Measurements from ENCODE around the gene GMDS.

Gene GMDS

DNA sequence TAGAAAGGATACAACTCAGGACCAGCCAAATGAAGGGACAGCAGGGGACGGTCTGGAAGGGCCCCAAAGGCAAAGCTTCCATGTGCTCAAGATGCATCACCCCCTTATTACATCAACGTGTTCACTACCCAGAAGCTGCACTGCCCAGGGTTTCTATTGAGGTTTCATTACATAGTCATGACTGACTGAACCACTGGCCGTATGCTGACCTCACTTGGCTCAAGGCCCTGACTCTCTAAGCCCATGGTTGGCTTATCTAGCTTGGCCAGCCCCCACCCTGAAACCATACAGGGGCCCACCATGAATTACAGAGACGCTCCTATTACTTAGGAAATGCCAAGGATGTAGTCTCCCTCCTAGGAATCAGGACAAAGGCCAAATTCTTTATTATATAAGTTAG lies 456.3 kb downstream of the GMDS start:
- DNase-seq, result no peak

DNA sequence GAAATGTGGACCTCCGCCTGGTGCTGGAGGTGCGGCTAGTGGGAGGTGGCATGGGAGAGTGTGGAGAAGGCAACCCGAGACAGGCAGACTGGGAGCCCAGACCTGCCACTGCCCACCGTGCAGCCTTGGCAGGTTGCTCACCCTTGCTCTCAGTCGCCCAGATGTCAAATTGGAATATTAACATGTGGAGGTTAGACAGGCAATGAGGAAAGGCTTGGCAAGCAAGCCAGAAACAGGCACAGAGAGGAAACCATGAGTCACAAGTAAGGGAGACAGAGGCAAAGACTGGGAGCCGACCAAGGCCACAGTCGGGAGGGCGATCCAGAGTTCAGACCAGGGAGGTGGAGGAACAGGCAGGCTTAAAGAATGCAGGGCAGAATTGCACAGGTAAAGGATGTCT lies 457.5 kb downstream of the GMDS start:
- no peak for DNase-seq

DNA sequence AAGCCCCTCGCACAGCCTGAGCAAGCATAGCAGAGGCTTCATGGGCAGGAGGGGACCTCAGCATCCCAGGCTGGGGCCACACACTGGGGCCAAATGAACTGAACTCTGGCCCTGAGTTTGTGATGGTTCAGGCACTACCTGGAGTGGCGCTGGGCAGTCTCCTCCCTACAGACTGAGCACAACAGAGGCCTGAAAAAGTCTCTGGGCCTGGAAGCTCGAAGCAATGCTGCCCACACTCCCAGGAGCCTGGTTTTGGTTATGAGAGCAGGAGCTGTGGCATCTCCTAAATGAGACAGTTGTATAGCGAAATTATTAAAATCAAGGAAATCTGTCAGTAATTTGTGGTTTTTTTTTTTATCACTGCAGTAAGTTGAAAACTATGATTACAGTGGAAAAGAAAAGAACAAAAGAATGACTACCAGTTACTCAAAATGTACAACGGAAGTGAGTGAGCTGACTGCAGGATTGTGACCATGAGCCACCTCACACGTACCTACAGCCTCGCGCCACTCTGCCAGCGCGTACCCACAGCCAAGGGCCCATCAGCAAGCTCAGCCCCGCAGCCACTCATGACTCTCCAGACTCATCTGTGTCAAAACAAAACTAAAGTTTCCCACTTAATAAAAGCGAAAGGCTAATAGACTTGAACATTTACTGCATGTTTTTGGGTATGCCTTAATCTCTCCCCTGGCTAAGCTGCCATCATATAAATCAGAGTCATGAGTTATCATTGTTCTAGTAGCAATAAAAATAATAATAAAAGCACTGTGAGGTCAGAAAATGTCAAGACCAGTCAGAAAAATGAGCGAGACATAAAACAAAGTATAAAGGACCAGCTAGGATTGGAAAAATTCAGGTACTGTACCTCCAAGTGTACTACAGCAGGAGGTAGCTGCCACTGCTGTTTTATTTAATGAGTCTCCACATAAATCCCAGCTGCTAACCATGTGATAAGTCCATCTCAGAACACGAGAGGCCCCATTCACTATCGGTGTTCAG lies 458.7 kb downstream of the GMDS start:
- DNase-seq, result no peak

DNA sequence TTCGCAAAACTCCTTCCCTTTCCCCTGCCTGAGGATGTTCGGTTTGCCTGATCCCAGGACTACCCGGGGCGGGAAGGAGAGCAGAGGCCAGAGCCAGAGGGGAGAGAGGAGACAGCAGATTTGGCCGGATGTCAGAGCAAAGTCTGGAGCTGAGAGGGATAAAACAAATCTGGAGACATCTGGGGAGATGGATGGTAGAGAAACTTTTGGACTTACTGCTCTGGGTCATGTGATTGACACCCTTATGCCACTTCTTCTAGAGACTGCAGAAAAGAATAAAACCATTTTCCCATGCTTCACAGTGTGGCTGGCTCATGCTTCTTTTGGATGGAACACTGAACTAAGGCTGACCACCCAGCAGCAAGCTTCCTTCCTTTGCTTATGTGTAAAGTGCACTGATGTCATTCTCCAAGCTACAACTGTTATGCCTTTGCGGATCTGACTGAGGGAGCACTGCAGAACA lies 461.0 kb downstream of the GMDS start:
- no peak for DNase-seq

DNA sequence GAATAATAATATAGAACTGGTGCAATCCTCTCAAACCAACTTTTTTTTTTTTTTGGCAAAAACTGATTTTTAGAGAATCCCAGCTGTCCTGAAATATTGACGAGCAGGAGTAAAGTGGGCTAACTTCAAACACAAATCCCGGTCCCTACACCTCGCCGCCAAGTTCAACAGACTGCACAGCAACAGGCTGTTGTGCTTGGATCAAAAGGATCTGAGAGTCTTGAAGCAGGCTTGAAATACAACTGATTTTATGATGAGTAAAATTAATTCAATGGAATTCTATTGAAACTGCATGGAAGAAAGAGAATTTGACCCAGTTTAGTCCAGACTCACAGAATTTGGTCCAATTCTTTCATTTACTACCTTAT lies 463.6 kb downstream of the GMDS start:
- DNase-seq, result no peak

DNA sequence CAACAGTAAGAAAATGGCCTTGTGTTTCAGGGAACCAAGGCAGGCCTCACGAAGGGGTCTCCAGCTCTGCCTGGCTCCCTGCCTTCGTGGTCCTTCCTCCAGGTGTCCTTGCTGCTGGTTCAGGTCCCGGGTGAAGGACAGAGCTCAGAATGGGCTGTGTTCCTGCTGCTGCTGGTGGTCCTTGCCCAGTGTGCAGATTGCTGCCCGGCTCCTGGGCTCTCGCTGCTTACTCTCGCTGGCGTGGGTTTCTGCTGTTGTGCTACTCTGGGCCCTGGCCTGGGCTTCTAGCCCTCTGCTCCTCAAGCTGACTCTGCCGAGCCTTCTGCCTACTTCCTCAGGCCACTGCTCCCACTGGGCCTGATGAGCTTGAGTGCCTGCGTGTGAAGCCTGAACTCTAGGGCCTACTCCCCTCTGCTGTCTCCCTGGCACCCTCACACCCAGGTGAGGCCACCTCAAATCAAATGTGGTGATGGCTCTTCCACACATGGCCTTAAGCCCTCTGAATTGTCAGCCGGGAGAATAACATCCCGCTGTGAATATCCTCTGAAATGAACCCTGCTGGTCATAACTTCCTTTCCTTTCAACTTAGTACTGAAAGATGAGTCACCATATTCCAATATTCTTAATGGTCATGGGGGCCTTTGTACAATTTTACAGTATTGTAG lies 464.1 kb downstream of the GMDS start:
- no peak for DNase-seq

DNA sequence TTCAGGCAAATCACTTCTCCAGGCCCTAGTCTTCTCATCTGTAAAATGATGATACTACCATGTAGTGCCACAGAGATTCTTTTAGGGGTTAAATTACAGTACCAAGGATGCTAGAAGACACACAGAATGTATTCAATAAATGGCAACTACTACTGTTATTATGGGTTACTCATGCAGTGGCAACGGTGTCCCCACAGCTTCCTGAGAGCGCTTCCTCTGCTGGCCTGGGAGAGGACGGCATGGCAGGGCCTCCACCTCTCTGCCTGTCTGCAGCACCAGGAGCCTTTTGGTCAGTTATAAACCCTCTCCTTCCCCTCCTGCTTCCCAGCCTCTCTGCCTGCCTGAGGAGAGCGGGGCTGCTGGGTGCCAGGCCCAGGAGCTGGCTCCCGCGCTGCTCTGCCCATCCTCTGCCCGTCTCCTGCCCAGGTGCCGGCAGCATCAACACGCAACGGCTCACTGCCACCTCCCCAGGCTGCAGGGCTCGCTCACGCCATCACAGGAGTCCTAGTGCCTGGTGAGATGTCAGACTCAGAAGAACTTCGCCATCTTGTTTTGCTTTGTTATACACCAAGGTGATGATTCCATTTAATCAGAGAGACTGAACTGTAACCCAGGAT lies 465.0 kb downstream of the GMDS start:
- no peak for DNase-seq

DNA sequence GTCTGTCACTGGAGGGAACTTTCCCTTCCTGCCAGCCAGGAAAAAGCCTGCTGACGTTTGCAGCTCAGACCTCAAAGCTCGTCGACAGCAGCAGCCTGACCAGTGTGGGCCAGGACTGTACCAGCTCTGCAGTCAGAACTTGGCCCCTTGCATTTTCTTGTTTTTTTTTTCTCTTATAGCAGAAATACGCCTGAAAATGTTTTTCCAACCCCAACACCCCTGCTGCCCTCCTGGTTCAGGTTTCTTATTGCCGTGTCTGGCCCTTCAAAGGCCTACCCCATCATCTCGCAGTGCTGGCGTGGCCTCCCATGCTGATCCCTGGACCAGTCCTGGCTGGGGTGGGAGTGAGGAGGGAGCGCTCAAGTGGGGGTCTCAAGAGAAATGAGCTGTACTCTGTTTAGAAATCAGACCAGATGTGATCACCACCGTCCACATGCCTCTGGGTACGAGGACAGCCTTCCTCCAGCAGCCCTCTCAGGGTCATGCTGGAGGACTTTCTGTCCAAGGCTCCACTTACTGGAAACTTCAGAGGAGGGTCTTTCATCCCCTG lies 466.6 kb downstream of the GMDS start:
- no peak for DNase-seq

DNA sequence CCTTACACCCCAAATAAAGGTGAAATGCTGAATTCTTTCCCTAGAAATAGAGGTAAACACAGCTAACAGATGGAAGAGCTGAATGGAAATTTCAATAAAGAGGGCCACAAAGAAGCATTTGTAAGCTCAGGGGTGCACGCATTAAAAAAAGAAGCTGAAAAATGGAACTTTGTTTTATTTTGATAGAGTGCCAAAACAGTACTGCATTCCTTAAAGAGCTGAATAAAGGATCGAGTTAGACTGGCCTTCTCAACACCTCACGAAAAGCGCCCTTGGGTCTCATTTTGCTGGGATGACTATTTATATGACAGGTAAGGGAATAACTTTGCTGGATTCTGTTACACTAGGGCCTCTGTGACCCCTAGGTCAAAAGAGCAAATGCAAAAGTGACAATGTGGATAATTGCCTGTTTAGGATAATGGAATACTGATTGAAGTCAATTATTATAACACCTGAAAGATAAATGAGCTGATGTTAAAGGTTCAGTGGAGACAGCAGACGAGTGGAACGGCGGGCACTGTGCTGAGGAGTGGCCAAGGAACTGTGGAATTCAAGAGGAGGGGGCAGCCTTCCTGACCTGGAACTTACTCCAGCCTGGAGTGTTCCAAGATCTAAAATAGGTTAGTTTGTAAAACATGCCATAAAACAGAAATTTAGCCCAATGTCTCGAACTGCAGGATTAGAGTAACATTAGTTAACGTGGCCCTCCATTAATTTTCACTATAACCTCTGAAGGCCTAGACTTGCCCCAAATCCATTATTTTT lies 467.3 kb downstream of the GMDS start:
- no peak for DNase-seq

DNA sequence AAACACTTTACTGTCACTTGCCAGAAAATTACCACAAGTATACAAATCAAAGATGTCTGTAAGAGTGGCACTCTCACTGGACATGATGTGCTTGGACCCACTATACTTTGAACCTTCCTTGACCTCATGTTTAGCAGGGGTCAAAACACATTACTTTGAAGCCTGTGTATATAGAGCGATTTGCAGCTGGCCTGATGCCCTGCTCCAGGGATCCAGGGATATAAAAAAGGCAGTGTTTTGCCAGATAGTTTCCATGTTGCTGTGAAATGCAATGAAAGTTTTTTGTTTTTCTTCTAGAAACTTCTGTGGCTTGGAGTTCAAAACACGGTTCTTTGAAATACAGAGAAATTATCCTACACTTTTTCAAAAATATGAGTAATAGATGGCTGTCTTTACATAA lies 470.0 kb downstream of the GMDS start:
- no peak for DNase-seq

DNA sequence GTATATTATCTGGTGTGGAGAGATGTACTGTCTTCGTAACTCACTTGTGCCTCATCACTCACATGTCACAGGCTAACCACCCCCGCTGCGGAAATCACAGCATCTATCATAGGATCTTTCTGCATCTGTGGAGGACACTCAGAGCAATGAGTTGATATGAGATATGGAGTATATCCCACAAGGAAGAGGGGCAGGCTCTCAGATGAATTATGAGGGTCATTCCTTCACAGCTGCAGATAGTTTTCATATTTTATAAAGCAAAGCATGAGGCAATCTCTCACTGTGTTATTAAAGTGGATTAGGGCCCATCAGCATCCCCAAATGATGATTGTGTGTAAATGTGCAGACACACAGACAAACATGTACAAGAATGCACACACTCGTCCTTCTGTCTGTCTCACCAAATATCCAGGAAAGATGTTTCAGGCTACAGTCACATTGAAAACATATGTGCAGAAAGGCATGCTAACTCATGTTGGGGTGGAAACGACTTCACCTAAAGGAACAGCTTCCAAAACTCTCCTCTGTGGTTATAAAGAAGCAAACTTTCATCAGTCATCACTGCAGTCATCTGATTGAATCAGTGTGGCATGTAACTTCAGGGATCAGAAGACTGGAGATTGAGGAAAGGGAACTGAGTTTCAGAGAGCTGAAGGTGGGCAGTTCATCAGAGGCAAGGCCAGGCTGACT lies 471.0 kb downstream of the GMDS start:
- DNase-seq, result no peak

DNA sequence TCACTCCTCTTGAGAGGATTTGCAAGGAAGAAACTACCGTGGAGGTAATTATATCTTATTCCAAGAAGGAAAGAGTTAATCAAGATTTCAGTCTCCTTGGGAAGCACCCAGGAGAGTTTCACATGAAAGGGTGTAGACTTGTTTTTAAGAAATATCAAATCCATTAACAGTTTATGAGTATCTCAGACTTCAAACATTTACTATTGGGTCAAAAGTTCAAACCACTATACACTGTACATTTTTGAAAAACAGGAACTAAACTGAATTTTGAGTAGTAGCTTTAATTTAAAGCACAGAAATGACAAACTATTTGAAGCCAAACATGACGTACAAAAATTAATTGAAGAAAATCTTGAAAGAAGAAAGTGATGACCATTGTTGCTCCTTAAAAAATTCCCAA lies 471.7 kb downstream of the GMDS start:
- no peak for DNase-seq

DNA sequence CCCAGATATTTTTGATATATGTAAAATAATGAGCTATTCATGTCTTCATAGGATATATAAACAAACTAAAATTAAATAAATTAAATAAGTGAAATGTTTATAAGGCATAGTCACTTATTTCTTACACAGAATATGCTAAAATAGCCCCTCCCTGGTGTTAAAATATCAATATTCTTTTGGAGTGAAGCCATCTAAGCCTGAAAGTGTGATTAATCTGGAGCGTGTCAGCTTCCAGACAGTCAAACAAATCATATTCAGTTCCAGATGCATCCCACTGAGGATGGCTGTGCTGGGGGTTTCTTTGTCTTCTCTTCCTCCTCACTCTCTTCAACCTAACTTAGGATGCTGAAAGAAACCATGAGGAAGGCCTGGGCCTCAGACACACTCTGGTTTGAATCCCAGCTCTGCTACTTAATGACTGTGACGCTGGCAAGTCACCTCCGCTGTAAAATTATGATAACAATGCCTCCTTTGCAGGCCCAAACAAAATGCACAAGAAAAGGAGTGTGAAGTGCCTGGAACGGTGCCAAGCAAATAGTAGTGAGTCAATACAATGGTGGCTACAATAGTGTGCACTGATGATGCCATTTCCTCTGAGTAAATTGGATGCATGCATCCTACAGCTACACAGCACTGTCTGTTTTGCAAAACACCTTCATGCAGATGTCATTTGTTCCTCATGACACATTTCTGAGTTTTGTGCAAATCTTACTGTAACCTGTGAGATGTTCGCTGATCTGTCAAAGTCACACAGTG lies 474.3 kb downstream of the GMDS start:
- peak; percentile 46 for DNase-seq

DNA sequence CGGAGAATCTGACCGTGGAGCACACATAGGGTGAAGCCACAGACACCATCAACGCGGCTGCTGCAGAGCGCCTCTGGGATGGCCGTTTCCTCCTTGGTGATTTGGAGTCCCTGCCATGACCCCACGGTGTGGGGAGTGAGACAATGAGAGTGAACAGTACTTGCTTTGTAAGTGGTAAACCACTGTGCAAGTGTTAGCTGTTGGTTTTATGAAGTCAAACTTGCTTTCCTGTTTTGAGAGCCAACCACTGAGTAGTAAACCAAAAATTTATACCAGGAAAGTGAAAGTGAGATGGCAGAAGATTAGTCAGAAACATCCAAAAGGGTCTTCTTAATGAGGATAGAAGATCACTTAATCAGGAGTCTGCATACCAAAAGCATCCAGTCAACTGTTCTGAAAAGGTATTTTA lies 475.0 kb downstream of the GMDS start:
- peak; percentile 20 for DNase-seq

DNA sequence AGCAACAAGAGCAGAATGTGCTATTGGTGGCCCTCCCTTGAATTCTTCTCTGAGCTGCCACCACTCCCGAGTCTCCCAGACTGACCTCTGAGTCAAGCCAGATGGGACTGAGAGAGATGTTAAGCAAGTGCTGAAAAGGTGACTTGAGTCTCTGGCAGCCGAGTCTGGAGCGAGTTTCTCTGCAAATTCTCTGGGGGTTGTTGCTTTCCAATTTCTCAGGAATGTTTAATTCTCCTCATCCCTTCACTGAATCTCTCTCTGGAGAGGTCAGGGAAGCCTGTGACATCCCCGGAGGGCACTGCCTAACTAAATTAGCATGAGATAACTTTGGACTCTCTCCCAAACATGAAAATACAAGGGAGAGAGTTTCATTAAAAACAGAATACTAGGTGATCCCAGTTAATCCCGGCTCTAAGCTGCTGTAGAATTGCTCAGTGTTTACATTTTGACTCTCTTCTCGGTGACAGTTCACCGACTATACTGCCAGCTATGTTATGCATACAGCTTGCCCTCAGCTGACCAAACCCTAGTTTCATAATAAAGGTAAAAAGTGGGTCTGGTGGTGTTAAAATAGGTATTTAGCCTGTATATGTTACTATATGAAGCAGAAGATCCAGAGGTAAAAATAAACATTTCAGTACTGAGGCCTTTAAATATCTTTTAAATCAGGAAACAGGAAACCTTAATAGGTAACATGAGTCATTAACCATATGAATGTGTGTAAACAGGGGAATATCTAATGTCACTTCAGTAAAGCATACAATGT lies 477.7 kb downstream of the GMDS start:
- DNase-seq, result no peak

DNA sequence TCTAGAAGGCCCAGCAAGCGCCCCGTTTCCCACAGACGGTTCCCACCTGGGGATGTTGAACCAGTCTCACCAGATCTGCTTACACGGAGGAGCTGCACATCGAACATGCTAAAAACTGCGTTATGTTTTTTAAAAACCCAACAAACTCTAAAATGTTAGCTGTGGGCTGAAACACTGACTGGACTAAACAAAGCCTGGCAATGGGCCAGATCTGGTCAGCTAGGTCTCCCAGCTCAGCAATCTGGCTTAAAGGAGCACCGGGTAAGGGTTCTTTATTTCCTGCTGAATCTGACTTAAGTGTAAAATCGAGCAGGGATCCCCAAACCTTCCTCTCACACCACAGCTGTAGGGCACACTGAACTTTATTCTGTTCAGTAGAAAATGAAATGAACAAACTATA lies 478.8 kb downstream of the GMDS start:
- no peak for DNase-seq

DNA sequence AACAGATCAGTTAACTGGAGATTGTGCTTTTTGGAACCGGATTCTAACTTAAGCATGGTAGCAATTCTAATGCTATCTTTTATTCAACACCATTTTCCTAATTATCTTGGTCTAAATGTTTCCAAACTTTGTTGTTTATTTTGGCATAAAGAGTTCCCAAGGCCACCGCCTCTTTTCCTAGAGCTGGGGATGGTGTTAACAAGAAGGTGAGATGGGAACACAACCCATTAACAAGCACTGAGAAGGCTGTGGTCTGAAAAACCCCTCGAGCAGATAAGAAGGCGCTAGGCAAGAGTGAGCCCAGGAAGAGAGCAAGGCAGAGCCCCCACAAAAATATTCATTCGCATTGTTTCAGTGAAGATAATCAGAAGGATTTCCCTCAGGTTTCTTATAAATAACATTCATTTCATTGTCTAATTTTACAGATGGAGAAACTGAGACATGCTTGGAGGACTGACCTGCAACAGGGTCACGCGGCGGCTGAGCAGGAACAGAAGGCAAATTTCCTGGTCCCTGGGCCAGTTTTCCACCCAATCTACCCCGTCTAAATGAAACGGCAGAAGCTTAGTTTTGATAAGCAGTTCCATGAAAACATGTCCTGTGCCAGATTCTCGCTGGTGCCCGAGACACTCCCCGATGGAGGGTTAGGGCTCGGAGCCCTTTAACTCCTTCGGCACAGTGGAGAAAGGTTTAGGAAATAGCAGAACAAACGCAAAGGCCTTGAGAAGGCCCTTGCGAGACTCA lies 480.1 kb downstream of the GMDS start:
- no peak for DNase-seq

DNA sequence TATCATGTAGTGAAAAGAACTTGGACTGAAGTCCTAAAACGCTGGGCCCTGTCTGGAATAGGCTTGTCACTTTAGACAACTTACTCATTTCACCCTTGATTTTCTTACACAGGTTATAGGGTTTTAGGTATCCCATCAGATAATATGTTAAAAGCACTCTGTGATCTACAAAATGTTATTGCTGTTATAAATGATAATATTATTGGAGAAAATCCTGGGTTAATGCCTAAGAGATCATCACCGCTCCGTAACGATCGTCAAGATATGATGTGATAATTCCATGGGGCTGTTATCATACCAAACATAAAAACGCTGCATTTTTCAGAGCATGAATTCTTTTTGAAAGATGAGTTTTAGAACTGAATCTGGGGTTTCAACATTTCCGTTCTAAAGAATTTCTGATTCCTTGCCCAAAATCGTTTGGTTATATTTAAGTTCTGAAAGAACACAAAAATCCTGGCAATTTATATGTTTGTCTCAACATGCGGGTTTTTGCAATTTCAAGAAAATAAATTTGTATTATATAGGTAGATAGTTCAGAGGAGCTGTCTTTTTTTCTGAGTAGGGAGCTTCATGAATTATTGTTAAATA lies 480.9 kb downstream of the GMDS start:
- DNase-seq, result no peak

DNA sequence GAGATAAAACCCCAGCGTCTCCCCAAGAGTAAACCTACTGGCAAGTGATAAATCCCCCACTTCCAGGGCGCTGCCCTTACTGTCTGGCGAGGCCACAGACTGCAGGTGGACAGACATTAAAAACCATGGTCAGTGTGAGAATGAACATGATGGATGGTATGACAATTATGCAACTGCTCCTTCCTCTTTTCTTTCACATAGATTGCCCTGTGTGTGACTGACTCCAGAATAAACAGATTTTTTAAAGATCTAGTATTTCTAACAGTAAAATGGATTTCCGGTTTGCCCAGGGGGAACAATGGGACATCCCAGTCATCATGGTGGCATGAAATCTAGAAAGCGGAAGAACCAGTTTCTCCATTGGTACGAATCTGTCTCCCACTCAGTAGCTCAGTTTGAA lies 482.0 kb downstream of the GMDS start:
- DNase-seq, result no peak
